A549 (cell line): Measurements from ENCODE around the gene PRR5L.

Source experiments
- CTCF ChIP-seq: fragments of >200 bp; sonication (Bioruptor Twin); formaldehyde crosslinking; IDR thresholded peaks from 3 replicates; pipeline ENCODE4 v1.5.1; 2016
- MAZ ChIP-seq: fragments of 150-350 bp; IDR thresholded peaks from 2 replicates; pipeline ENCODE4 v1.6.1; 2014; ENCODE audit warnings: antibody characterized with exemption, low read depth, low read length, borderline replicate concordance

GRCh38 chr11:36346562-36347383 lies 50.7 kb downstream of the PRR5L start:
- TF ChIP-seq MAZ: no peak
- TF ChIP-seq CTCF: no peak
